ENCODE measurements around the gene SRGN.

The SRGN gene

DNA sequence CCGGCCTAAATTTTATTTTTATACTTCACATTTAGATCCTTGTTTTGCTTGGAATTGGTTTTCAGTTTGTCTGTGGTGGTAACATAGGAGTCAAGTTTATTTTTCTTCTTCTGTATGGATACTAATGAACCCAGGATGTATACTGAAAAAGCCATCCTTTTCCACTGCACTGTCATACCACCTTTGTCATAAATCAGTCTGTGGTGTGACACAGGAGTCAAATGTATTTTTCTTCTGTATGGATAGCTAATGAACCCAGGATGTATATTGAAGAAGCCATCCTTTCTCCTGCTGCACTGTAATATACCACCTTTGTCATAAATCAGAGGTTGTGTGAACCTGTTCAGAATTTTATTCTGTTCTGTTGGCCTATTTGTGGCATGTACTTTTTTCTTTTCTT lies 57.4 kb downstream of the SRGN start:
- no peak overlapping the region for H3K4me3 Mint-ChIP-seq
- no peaks in the 10 kb centered on the region for H3K27me3 Mint-ChIP-seq
- no peak for ATAC-seq (replicated peaks)
- H3K36me3 Mint-ChIP-seq (ENCODE audit: insufficient read depth): peaks cover 15% of the 10 kb centered on the region
- H3K27ac Mint-ChIP-seq: peak overlapping the region; percentile 63 to 65
- DNase-seq: no peak
- H3K9me3 Mint-ChIP-seq: no peaks in the 10 kb centered on the region
- peaks cover 26 to 57% of the 10 kb centered on the region in 2 donors for H3K4me1 Mint-ChIP-seq (ENCODE audit: low read depth in 2 of 2)

DNA sequence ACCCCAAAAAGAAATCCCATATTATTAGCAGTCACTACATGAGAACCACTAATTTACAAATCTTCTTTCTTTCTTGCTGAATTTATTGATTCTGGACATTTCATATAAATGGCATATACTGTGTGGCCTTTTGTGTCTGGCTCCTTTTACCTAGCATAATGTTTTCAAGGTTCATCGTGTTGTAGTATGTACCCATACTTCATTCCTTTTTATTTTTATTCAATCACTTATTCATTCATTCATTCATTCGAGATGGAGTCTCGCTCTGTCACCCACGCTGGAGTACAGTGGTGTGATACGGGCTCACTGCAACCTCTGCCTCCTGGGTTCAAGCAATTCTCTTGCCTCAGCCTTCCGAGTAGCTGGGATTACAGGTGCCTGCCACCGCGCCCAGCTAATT lies 58.0 kb downstream of the SRGN start:
- Mint-ChIP-seq H3K27ac (peak overlapping the region; percentile 63 to 65), H3K4me1 (ENCODE audit: low read depth in 2 of 2) (peaks cover 24 to 57% of the 10 kb centered on the region in 2 donors), H3K4me3 (no peak overlapping the region), H3K9me3 (no peaks in the 10 kb centered on the region), H3K36me3 (ENCODE audit: insufficient read depth) (peaks cover 15% of the 10 kb centered on the region), H3K27me3 (no peaks in the 10 kb centered on the region)
- no peak for ATAC-seq (replicated peaks)
- DNase-seq: no peak

DNA sequence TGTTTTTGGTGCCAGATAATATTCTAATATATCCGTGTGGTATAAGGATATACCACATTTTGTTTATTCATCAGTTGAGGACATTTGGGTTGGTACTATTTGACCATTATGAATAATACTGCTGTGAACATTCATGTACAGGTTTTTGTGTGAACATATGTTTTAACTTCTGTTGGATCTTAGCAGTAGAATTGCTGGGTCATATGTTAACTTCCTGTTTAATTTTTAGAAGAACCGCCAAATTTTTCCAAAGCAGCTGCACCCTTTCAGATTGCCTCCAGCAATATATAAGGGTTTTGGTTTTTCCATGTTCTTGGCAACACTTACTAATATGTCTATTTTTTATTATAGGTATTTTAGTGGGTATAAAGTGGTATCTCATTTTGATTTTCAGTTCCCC lies 58.9 kb downstream of the SRGN start:
- H3K4me1 Mint-ChIP-seq (ENCODE audit: low read depth in 2 of 2): peaks cover 26 to 56% of the 10 kb centered on the region in 2 donors
- H3K4me3 Mint-ChIP-seq: peak overlapping the region in 1 of 2 donors; percentile 16
- H3K36me3 Mint-ChIP-seq (ENCODE audit: insufficient read depth): peaks cover 14% of the 10 kb centered on the region
- no peaks in the 10 kb centered on the region for H3K9me3 Mint-ChIP-seq
- no peaks in the 10 kb centered on the region for H3K27me3 Mint-ChIP-seq
- ATAC-seq (replicated peaks) (no peak), DNase-seq (no peak)
- peak overlapping the region; percentile 26 to 42 for H3K27ac Mint-ChIP-seq

DNA sequence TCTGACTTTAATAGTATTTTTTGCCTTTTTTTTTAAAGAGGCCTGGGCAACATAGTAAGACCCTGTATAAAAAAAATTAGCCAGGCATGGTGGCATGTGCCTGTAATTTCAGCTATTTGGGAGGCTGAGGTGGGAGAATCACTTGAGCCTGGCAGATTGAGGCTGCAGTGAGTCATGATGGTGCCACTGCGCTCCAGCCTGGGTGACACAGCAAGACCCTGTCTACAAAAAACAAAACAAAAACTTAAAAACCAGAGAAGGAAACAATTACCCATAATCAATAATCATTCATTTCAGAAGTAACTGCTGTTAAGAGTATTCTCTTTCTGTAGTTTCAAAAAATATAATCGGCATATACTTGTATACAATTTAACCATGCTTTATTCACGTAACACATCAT lies 64.1 kb downstream of the SRGN start:
- peaks cover 15% of the 10 kb centered on the region for H3K36me3 Mint-ChIP-seq (ENCODE audit: insufficient read depth)
- DNase-seq (no peak), ATAC-seq (replicated peaks) (no peak)
- no peaks in the 10 kb centered on the region for H3K9me3 Mint-ChIP-seq
- no peaks in the 10 kb centered on the region for H3K27me3 Mint-ChIP-seq
- peaks cover 14 to 32% of the 10 kb centered on the region in 2 donors for H3K4me1 Mint-ChIP-seq (ENCODE audit: low read depth in 2 of 2)
- H3K27ac Mint-ChIP-seq: peak overlapping the region in 1 of 2 donors; percentile 42
- no peak overlapping the region for H3K4me3 Mint-ChIP-seq

DNA sequence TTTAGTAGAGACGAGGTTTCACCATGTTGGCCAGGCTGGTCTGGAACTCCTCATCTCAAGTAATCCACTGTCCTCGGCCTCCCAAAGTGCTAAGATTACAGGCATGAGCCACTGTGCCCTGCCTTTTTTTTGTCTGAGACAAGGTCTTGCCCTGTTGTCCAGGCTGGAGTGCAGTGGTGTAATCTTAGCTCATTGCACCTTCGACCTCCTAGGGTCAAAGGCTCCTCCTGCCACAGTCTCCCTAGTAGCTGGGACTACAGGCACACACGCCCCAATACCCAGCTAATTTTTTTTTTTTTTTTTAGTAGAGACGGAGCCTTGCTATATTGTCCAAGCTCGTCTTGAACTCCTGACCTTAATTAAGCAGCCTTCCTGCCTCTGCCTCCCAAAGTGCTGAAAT lies 65.3 kb downstream of the SRGN start:
- H3K36me3 Mint-ChIP-seq (ENCODE audit: insufficient read depth): peaks cover 28% of the 10 kb centered on the region
- H3K27ac Mint-ChIP-seq: peak overlapping the region in 1 of 2 donors; percentile 44
- no peak for ATAC-seq (replicated peaks)
- peaks cover 12 to 28% of the 10 kb centered on the region in 2 donors for H3K4me1 Mint-ChIP-seq (ENCODE audit: low read depth in 2 of 2)
- DNase-seq: no peak
- H3K27me3 Mint-ChIP-seq: no peaks in the 10 kb centered on the region
- no peaks in the 10 kb centered on the region for H3K9me3 Mint-ChIP-seq
- H3K4me3 Mint-ChIP-seq: no peak overlapping the region
